NCI-H748 (cell line): Measurements from ENCODE around the gene BAIAP2L2.

Source experiments
- DNase-seq: peaks from one replicate; lab custom pipeline; 2025; ENCODE audit not compliant: unreplicated experiment; lab: John Stamatoyannopoulos, UW

BAIAP2L2 gene

DNA sequence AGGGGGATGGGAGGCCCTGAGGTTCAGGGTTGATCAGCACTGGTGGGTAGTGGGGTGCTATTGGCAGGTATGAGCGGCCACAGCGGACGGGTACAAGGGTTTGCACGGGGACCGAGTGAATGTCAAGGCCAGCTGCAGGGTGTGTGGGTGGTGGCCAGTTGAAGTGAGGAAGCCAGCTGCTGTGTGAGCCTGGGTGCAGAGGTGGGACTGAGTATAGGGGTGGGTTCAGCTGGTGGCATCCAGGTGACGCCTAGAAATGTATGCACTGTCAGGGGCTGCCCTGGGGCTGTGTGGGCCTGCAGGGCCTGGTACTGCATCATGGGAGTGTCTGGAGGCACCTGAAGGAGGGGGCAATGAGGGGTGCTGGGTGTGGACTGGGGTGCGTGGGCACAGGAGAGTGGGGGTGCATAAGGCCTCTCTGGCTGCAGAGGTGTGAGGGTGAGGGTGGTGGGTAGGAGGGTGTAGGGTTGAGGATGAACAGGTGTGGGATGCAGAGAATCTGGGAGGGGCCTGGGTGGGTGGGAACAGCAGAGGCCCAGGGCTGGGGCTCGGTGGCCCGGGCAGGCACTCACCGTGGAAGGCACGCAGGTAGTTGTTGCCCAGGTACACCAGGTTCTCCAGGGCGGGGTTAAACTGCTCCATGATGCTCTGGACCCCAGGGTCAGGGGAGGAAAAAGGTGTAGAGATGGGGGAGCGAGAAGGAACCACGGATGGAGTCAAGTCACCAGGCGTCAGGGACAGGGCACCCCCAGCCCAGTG lies 1.7 kb downstream of the BAIAP2L2 start:
- DNase-seq = no peak

DNA sequence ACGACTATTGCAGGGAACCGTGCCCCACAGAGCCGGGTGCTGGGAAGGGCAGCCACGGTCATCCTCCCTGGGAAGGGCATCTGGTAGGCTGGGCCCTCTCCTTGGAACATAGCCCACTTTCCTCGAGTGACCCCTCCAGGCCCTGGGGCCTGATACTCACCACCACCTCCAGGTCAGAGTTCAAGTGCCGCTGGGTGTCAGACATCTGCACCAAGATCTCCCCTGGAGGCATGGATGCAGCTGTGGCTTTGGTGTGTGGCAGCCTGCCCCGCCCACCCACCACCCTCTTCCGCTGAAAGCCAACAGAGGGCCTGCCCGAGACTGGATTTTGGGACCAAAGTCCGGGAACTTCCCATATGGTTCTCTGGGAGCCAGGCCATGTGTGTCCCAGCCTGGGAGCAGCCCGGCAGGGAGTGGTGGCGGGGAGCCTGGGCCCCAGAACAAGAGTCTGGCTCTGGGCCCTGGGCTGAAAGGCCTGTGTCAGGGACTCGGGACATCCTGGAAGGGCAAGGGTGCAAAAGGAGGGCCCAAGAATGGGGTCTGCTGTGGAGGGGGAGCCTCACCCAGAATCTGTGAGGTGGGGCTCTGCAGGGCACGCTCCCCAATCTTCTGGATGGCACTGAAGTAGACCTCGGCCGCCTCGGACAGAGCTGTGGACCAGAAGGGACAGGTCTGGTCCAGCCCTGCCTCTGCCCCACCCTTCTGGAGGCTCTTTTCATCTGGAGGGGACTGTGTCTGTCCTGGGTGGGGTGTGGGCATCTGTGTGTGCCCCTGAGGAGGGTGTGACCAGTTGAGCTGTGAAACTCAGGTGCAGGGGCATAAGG lies 2.6 kb downstream of the BAIAP2L2 start:
- DNase-seq = no peak

DNA sequence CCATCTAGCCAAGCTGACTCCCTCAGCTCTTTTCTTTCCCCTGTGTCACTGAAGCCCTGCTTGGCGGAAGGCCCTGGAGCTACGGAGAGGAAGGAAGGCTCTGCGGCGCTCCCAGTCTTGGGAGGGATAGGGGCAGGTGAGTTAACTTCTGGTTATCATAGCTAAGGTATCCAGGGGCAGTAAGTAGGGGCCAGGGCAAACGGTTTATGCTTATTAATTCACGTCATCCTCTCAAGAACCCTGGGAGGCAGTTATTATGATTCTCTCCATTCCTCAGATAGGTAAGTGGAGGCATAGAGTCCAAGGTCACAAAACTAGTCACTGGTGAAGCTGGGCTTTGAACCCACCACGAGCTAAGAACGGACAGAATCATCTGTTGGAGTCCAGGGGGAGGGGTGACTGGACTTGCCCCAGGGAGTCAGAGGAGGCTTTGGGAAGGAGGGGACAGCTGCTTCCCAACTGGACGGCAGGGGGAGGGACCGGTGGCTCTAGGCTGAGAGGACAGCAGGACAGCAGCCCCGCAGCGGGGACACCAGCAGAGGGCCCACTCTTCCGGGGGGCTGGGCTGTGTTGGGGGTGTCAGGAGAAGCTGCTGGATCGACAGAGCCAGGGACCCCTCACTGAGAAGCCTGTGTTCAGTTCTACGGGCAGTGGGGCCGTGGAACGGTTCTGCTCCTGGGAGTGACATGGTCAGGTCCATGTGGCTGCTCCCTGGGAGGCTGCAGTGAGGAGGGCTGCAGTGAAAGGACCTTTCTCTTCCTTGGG lies 3.5 kb downstream of the BAIAP2L2 start:
- DNase-seq = no peak

DNA sequence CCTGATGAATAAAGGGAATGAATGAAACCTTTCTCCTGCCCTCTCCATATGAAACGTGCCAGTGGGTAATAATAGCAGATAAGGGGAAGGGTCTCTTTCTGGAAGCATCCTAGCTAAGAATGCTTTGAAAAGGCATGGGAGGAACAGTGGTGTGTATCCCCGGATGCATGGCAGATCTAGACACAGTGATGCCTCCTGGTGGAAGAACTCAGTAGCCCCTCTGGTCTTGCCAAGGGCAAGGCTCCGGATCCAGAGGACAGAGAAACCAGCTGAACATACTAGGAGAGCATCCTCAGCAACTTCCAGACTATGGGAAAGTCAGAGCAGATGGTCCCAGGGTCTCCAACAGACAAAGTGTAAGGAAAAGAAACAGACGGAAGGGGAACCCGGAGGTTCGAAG lies 6.4 kb downstream of the BAIAP2L2 start:
- DNase-seq = peak; percentile 20

DNA sequence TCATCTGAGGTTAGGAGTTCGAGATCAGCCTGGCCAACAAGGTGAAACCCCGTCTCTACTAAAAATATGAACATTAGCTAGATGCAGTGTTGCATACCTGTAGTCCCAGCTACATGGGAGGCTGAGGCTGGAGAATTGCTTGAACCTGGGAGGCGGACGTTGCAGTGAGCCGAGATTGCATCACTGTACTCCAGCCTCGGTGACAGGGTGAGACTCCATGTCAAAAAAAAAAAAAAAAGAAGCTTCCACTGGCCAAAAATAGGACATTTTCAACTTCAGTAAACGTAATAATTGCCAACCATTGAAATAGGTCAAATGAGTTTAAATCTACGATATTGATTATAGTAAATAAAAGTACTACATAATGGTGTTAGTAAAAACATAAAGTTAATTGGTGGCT lies 6.8 kb downstream of the BAIAP2L2 start:
- DNase-seq = no peak

DNA sequence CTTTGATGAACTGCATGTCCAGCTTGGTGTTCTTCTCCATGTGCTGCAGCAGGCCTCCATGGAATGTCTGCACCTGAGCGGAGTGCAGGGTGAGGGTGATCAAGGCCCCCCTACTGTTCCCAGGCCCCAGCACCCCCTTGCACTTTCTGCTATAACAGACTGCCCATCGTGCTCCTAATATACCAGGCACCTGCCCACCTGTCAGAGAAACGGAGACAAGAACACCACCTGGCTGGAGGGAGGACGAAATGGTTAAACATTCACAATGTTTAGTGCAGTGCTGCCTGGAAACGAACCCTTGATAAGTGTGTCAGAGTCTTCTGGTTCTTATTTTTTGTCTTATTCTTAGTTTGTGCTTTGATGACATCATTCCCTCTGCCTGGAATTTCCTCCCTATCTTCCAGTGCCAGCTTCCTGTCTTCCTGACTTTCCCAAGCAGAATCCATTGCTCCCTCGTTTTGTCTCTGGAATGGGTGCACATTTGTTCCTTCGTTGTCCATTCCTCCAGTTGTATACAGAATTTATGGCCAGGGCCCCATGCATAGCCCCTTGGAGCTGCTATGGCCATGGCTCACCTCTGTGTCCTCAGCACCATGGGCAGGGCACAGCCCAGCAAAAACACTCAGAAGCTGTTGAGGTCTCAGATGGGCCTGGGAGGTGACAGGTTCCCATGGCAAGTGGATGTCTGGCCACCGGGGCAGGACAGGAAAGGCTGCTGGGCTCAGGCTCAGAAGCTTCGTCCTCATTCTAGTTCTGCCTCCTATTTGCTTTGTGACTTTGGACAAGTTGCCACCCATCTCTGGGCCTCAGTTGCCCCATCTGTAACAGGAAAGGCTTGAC lies 11.9 kb downstream of the BAIAP2L2 start:
- no peak for DNase-seq

DNA sequence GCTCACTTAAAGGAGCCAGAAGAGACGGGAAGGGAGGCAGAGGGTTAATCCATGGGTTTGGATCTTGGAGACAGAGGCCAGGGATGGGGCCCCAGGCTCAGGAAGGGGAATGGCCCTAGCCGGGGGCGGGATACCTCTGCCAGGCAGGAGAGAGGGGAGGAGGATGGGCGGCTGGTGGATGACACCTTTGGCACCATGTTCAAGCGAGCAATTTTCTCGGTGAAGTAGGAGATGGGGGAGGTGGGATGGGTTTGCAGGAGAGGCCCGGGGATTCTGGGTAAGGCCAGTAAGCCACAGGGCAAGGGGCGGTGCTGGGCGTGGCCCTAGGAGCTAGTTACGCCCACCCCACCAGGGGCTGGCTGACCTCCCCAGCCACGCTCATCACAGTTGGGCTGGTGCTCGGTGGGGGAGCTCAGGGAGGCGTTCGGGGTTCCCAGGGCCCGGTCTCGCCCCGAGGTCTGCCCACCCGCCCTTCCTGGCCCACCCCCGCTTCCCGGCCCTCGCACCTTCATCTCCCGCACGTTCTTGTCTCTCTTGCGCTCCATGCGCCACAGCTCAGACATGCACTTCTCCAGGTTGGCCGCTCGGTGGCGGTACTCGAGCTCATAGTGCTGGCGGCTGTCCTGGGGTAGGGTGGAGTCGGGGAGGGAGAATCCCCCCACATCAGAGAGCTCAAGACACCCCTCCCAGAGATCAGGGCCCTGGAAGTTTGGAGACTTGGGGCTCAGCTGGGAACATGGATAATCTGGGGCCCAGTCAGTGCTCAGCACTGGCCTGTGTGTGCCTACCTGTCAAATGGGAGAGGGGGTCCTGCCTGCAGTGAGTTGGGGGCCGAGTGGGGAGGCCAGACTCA lies 12.7 kb downstream of the BAIAP2L2 start:
- no peak for DNase-seq

DNA sequence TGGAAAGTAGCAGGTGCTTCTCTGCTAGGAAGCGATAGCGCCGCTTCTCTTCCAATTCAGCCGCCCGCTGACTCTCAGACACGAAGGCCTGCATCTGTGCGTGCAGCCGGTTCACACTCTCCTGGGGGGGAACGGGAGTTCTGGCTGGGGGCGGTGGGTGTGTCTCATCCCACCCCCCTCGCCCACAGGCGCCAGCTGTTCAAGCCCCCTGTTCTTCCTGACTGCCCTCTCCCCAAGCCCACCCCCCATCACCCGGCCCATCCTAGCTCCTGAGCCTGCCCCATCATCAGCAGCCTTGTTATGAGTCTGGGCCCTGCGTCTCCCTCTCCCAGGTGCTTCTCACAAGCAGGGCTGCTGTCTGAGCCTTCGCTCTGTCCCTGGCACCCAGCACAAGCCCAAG lies 13.4 kb downstream of the BAIAP2L2 start:
- DNase-seq = no peak

DNA sequence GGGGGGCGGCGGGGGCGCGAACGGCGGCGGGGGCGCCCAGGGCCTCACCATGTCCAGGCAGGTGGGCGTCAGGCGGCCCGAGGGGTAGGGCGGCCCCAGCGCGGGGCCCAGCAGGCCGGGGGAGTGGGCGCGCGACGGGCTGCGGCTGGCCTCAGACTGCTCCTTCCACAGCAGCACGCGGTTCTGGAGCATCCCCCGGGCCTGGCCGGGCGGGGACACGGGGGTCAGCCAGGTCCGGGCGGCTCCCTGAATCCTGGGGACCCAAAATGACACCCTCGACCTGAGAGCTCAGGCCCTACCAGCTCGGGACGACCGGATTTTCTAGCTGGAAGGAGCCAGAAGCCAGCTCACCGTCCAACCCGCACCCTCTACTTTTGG lies 21.0 kb downstream of the BAIAP2L2 start:
- no peak for DNase-seq

DNA sequence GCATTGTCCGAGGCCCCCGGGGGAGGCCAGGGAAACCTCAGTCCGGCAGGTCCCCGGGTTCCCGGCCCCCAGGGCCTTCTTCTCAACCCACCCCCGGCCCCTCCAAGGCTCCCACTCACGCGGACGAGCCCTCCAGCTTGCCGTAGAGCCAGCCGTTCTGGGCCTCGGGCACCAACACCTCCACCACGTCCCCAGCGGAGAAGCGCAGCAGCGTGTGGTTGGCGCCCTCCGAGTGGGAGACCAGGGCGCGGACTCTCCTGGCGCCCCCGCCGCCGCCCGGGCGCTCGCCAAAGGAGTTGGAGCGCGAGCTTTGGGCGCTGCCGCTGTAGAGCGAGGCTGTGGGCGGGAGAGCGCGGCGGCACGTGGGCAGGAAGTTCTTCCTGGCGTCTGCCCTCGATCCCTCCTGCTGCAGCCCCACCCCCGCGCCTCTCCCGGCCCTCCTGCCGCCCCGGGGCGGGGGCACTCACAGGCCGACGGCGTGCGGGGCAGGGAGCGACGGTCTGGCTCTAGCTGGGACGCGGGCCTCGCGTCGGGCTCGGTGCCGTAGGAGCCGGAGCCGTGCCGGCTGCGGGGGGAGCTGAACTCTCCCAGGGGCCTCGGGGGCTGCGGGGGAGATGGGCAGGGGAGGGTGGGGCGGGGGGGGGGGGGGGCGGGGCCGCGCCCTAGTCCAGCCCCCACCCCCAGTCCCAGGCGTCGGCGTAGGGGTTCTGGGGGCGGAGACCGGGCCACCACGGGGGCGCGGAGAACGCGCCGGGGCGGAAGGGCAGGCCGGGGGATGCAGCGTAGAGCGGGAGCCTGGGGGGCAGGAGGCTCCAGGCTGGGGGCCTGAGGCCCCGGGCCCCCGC lies 21.6 kb downstream of the BAIAP2L2 start:
- peak; percentile 6 for DNase-seq

DNA sequence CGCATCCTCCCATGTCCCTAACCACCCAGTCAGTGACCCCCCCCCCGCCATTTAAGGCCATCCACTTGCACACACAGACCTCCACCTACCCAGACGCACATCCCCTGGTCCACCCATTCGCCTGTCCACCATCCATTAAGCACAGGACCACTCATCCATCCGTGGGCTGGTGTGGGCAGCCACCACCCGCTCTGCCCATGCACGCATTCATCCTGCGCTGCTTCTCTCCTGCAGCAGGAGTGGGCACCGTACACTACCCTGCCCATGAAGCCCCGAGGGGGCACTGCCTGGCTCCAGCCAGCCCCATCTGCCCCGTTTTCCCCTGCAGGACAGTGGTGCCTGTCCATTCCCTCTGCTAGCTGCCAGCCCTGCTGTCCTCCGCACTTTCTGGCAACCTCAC lies 22.6 kb downstream of the BAIAP2L2 start:
- DNase-seq = no peak

DNA sequence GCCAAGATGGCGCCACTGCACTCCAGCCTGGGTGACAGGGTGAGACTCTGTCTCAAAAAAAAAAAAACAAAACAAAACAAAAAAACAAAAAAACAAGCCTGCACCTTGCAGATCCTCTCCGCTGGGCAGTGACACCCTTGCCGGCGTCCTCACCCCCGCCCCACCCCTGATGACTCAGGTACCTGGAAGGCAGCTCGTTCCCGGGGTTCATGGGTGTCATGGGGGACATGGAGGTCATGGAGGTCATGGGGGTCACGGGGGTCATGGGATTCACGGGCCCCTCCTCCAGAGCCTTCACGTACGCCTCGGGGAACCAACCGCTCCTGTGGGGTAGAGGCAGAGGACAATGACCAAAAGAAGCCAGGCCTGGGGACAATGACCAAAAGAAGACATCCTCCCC lies 23.5 kb downstream of the BAIAP2L2 start:
- DNase-seq = no peak

DNA sequence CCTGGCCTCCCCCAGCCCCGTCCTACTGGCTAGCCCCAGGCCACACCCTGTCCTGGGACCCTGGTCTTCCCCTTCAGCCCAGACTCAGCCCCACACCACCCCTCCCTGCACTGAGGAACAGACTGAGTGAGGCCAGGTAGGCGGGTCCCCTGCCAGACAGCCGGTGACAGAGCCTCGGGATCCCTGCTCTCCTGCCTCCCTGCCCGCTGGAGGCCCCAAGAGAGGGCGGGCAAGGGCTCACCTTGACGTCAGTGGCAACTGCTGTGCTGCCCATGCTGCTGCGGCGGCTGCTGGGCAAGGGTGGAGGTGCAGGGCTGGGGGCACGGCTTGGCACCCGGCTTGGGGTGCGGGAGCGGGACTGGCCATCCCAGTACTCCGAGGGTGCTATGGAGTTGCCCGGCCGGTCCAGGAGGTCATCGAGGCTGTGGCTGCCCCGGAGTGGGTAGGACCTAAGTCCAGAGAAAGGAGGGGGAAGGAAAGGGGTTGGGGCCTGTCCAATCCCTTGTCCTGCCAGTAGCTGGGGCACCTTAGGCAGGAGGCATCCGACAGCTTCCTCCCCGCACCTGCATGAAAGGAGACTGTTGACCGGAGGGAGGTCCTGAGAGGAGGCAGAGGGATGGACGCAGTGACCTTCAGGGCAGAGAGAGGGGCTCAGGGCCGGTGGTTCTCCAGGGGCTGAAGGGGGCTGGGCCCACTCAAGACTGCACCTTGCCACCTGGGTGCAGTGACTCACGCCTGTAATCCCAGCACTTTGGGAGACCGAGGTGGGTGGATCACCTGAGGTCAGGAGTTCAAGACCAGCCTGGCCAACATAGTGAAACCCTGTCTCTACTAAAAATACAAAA lies 24.3 kb downstream of the BAIAP2L2 start:
- no peak for DNase-seq

DNA sequence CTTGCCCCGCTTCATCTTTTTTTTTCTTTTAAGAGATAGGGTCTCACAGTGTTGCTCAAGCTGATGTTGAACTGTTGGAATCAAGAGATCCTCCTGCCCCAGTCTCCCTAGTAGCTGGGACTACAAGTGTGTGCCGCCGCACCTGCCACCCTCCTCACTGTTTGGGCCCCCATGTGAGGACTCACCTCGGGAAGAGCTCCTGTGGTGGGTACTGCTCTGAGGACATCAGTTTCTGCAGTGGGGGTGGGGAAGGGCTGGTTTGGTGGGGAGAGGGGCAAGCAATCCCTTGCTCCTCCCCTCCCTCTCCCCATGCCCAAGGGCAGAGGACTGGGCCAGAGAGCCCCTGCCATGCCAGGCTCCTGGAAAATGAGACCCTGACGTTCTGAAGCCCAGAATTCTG lies 25.0 kb downstream of the BAIAP2L2 start:
- no peak for DNase-seq

DNA sequence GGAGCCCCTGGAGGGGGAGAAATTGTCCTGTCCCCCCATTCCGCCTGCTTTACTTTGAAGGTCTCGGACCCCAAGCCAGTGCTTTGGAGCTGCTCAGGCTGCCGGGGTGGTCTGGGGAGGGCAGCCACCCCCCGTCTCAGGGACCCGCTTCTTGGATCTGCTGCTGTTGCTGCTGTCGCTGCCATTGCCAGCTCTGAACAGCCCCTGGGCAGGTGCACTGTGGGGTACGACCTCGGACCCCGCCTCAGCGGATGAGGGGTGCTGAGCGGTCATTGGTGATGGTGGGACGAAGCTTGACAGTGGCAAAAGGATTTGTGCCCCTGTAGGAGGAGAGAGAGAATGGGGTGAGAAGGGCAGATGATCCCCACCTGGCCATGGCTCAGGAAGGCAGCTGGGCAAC lies 25.4 kb downstream of the BAIAP2L2 start:
- DNase-seq = no peak

DNA sequence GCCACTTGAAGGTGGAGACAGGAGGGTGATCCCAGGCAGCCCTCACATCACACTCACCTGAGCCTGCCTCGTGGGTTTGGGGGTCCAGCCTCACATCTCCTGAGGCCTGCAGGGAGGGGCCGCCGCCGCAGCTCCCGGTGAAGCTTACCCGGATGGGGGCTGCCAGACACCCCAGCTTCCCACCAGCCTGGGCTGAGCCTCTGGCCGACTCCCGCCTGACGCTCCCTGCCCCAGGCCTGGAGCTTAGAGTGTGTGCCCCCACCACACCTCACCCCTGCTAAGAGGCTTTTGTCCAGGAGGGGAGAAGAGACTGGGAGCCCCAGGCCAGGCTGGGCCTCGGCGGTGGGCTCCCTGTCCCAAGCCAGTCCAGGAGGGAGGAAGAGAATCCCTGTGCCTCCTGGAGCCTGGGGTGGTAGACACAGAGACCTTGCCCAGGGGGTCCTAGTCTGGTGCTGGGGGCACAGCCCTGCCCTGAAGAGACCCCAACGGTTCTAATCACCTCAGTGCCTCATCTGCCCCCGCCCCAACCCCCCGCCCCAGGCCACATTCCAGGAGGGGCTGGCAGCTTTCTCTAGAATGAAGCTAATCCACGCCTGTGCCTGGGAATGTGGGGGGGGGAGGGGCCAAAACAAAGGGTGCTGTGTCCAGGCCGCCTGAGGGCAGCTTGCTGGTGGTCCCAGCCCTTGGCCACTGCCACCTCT lies 26.4 kb downstream of the BAIAP2L2 start, which contains the start of gene SLC16A8:
Gene SLC16A8 (minus strand): TSS at position 254 of the 701 bp plus-strand sequence. CDS start 1,311 bp downstream, outside the sequence.
- DNase-seq = no peak

DNA sequence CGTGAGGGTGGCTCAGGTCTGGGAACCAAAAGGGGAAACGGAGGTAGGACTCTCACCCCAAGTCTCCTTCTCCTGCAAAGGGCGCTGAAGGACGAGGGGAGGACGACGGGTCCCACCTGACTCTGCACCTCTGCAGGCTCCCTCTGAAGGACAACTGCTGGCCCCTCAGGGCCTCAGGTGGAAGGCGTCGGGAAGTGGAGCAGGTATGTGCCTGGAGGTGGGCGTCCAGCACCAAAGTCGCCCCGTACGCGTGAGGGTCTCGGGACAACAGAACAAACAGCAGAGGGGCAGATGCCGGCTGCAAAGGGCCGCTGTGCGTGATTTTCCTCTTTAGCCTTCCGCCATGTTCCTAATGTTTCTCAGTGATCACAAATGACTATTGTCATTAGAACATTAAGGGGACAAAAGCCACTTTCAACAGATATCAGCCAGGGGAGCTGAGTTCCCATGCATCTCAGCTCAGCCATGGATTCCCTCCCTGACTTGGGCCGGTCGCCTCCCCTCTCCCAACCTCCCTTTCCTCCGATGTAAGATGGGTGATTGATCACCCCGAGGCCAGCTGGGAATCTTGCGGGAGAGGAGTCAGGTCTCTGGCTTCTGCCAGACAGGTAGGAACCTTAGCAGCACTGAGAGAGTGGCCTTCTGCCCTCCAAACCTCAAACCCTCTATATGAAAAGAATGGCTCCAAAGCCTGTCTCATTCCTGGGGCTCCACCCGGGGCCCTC lies 27.3 kb downstream of the BAIAP2L2 start:
- no peak for DNase-seq
